Activated CD8-positive, alpha-beta T cell treated with anti-CD3 and anti-CD28 coated beads for 36 hours (primary cell): Measurements from ENCODE around the gene HPCAL4. TPM values are rescaled to one million over a fixed set of nuclear protein-coding genes. Genes with fewer than 3 reads are reported as not detected.

Experiments
- ATAC-seq: fragments of 200-7000 bp; cut with Tn5 transposase; one replicate; pipeline ENCODE4 v1.10.0; 2021; ENCODE audit warnings: mild to moderate bottlenecking, moderate library complexity
- CTCF ChIA-PET: fragments of 350-600 bp; sonication (Branson Sonifier 250); formaldehyde crosslinking; loops from one replicate; lab custom pipeline; 2021; ENCODE audit warnings: antibody characterized with exemption; lab: Charles Lee
- POLR2A ChIA-PET: fragments of 350-600 bp; sonication (Branson Sonifier 250); formaldehyde crosslinking; loops from one replicate; lab custom pipeline; 2021; ENCODE audit warnings: antibody characterized with exemption; lab: Charles Lee
- DNase-seq: peaks from one replicate; pipeline ENCODE4 v3.0.0-alpha.2; 2020
- H3K27ac Mint-ChIP-seq: one replicate; pipeline ENCODE4 v1.8.0; 2021; ENCODE audit warnings: mild to moderate bottlenecking, mixed read lengths
- H3K27me3 Mint-ChIP-seq: one replicate; pipeline ENCODE4 v1.8.0; 2021; ENCODE audit warnings: mixed read lengths
- H3K36me3 Mint-ChIP-seq: one replicate; pipeline ENCODE4 v1.8.0; 2021; ENCODE audit warnings: low read depth, mixed read lengths
- H3K4me1 Mint-ChIP-seq: one replicate; pipeline ENCODE4 v1.8.0; 2021; ENCODE audit warnings: low read depth, mixed read lengths
- H3K4me3 Mint-ChIP-seq: one replicate; pipeline ENCODE4 v1.8.0; 2021; ENCODE audit warnings: mild to moderate bottlenecking, moderate library complexity, mixed read lengths
- H3K9me3 Mint-ChIP-seq: one replicate; pipeline ENCODE4 v1.8.0; 2021; ENCODE audit warnings: mixed read lengths
- CTCF ChIP-seq: fragments of 200-600 bp; IDR thresholded peaks from one replicate; pipeline ENCODE4 v1.8.0; 2022; ENCODE audit warnings: antibody characterized with exemption, mild to moderate bottlenecking
- intact Hi-C: fragments of 100-400 bp; cut with micrococcal nuclease; formaldehyde crosslinking; loops from one replicate; pipeline ENCODE4 v1.10.0; 2022
- total RNA-seq, 2 experiments: library from RNA; stranded (reverse); gene quantifications; one replicate each; pipeline ENCODE4 v1.2.3, GENCODE V29; 2021

HPCAL4 gene
- total RNA-seq, 2 experiments from 2014 or later, result 2.8 to 3.0 TPM

DNA sequence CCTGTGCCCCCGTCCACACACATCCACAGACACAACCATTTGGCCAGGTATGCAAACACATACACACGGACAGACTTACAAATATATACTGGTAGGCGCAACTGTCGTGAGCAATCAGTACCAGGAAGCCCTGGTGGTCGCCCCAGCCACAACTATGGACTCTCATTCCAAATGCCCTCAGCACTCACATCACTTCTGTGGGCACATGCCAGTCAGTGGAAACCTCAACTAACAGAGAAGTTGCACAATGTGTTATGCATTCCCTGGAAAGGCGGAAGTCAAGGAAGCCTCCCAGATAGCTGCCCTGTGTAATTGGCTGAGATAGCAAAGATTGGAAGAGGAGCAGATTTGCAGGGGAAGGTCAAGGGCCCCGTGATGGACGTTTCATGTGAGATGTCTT, 50.4 kb downstream of the HPCAL4 start:
- no peak for ATAC-seq
- H3K36me3 Mint-ChIP-seq, result no peaks in the 10 kb centered on the region
- H3K4me1 Mint-ChIP-seq, result peaks cover 6% of the 10 kb centered on the region
- no peak for TF ChIP-seq CTCF
- CTCF ChIA-PET, result interaction anchor here (1.4 to 8.1 kb wide), 6 partner anchors 13 to 34 kb away, joined by 4 to 42 read pairs (median 7); partner anchors contain the start of gene NT5C1A
- H3K4me3 Mint-ChIP-seq, result no peak overlapping the region
- DNase-seq, result no peak
- POLR2A ChIA-PET, result interaction anchor here (1.0 kb wide), 1 partner anchor 10 kb away, joined by 3 read pairs; no protein-coding TSS in a partner anchor
- peaks cover 33% of the 10 kb centered on the region for H3K27me3 Mint-ChIP-seq
- H3K27ac Mint-ChIP-seq, result no peak overlapping the region
- no peaks in the 10 kb centered on the region for H3K9me3 Mint-ChIP-seq
- intact Hi-C loops, result no loop called here

- TF ChIP-seq CTCF, result no peak
- POLR2A ChIA-PET, result interaction anchor here (1.1 kb wide), 1 partner anchor 8 kb away, joined by 4 read pairs; no protein-coding TSS in a partner anchor
- H3K27ac Mint-ChIP-seq, result no peak within 1 kb of the TSS
- intact Hi-C loops, result no loop called here
- H3K27me3 Mint-ChIP-seq, result peaks cover 37% of the 10 kb centered on the region
- peak; percentile 72 for DNase-seq
- no peaks in the 10 kb centered on the region for H3K9me3 Mint-ChIP-seq
- no peaks in the 10 kb centered on the region for H3K36me3 Mint-ChIP-seq
- peaks cover 6% of the 10 kb centered on the region for H3K4me1 Mint-ChIP-seq
- CTCF ChIA-PET, result interaction anchor here (1.4 to 8.1 kb wide), 5 partner anchors 13 to 33 kb away, joined by 4 to 42 read pairs (median 7); partner anchors contain the start of gene NT5C1A
- H3K4me3 Mint-ChIP-seq, result peak within 1 kb of the TSS; percentile 48
- ATAC-seq, result peak; percentile 96
Measured at GRCh38 chr1:39639305-39640130, 51.7 kb downstream of the HPCAL4 start, which contains the start of gene HEYL. Gene HEYL (minus strand): TSS chr1:39639643. CDS start chr1:39639625, 18 bp downstream.

GRCh38 chr1:39638965-39639304, 52.3 kb downstream of the HPCAL4 start:
- Mint-ChIP-seq H3K27ac (no peak overlapping the region), H3K9me3 (no peaks in the 10 kb centered on the region), H3K4me1 (peaks cover 6% of the 10 kb centered on the region), H3K27me3 (peaks cover 40% of the 10 kb centered on the region), H3K4me3 (peak overlapping the region; percentile 48), H3K36me3 (no peaks in the 10 kb centered on the region)
- POLR2A ChIA-PET, result interaction anchor here (1.1 kb wide), 1 partner anchor 9 kb away, joined by 4 read pairs; no protein-coding TSS in a partner anchor
- intact Hi-C loops, result no loop called here
- no peak for DNase-seq
- ATAC-seq, result no peak
- CTCF ChIA-PET, result interaction anchor here (1.3 to 8.1 kb wide), 5 partner anchors 13 to 33 kb away, joined by 3 to 42 read pairs (median 5); no protein-coding TSS in a partner anchor
- no peak for TF ChIP-seq CTCF

DNA sequence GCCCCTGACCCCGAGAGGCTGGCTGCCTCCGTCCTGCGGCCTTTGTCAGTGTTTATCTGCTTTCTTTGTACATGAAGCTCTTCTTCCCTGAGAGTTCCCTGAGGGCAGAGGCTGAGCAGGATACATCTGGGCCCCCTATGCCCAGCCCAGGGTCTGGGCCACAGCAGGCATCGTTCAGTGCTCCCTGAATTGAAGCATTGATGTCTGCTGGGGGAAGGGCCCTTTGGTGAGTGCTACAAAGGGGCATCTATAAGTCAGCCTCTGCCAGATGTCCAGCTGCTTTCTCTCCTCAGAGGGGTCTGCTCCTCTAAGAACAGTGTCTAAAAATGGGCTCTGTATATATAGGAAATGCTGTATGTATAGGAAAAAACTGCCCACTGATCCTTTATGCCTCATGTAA, 53.9 kb downstream of the HPCAL4 start:
- intact Hi-C loops, result no loop called here
- Mint-ChIP-seq H3K27ac (no peak overlapping the region), H3K4me1 (peaks cover 6% of the 10 kb centered on the region), H3K36me3 (no peaks in the 10 kb centered on the region), H3K27me3 (peaks cover 37% of the 10 kb centered on the region), H3K9me3 (no peaks in the 10 kb centered on the region), H3K4me3 (no peak overlapping the region)
- ChIA-PET POLR2A (no interaction called here), CTCF (interaction anchor here (2.5 to 8.1 kb wide), 2 partner anchors 20 to 31 kb away, joined by 7 to 42 read pairs; no protein-coding TSS in a partner anchor)
- no peak for ATAC-seq
- TF ChIP-seq CTCF, result no peak
- DNase-seq, result no peak

DNA sequence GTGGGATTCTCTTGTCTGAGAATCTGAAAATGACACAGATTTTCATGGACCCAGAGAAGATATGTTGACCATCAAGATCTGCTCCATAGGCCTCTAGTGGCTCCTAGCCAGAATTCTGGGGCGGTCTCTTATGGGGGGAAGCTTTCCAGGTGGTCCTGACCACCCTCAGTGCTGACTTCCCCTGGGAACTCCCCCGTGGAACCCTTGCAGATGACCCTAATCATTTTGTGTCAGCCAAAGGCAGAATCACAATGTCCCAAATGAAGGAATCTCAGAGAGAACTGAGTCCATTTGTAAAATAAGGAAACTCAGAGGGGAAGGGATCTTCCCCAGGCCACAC, 55.4 kb downstream of the HPCAL4 start:
- peaks cover 37% of the 10 kb centered on the region for H3K27me3 Mint-ChIP-seq
- ATAC-seq (no peak), DNase-seq (no peak)
- H3K36me3 Mint-ChIP-seq, result no peaks in the 10 kb centered on the region
- no peak overlapping the region for H3K4me3 Mint-ChIP-seq
- intact Hi-C loops, result no loop called here
- ChIA-PET CTCF (interaction anchor here (0.7 to 3.5 kb wide), 3 partner anchors 22 to 272 kb away, joined by 3 to 17 read pairs (median 8); no protein-coding TSS in a partner anchor), POLR2A (interaction anchor here (0.7 to 1.2 kb wide), 2 partner anchors 61 to 427 kb away, joined by 3 read pairs; no protein-coding TSS in a partner anchor)
- H3K27ac Mint-ChIP-seq, result no peak overlapping the region
- no peak for TF ChIP-seq CTCF
- H3K9me3 Mint-ChIP-seq, result no peaks in the 10 kb centered on the region
- peaks cover 10% of the 10 kb centered on the region for H3K4me1 Mint-ChIP-seq
